ENCODE data around the gene SUPT5H.
A peak's percentile ranks its signal among the peaks of the same experiment; 100 is the strongest.

Gene SUPT5H

GRCh38 chr19:39496063-39496462 is 50.7 kb downstream of the SUPT5H start:
- H3K9me3 ChIP-seq (ENCODE audit: insufficient read depth, low read length, severe bottlenecking), result no peaks in the 10 kb centered on the region
- DNase-seq, result no peak
- H3K4me2 ChIP-seq (ENCODE audit: insufficient read depth, low read length), result no peak overlapping the region

DNA sequence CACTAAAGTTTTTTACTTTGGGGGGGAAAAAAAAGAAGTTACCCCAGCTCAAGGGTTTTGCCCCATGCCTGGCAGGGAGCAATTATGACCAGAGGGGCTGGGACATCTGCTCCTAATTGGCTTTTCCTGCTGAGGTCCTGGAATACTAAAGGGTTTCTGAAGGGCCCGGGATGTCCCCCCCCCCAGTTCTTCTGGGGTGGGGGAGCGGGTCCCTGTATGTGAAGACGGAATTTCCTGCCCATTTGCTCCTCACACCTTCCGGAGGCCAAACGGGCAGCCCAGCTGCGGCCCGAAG is 52.3 kb downstream of the SUPT5H start:
- no peak overlapping the region for H3K9ac ChIP-seq (ENCODE audit: low read depth, low read length)
- ATAC-seq (ENCODE audit: insufficient read depth, low read depth) (no peak), DNase-seq (no peak)
- H3K79me2 ChIP-seq (ENCODE audit: insufficient read depth, low read length), result no peaks in the 10 kb centered on the region
- H3K27me3 ChIP-seq (ENCODE audit: insufficient read depth, low read length, poor library complexity), result peaks cover 20% of the 10 kb centered on the region
- no peak overlapping the region for H3K4me3 ChIP-seq (ENCODE audit: low read depth in 1 of 2, low read length in 2 of 2)
- no peak overlapping the region for H2AFZ ChIP-seq (ENCODE audit: low read depth, low read length)
- H3K36me3 ChIP-seq (ENCODE audit: insufficient read depth, low read length), result no peaks in the 10 kb centered on the region
- H3K4me1 ChIP-seq (ENCODE audit: insufficient read depth, low read length), result peaks cover 5% of the 10 kb centered on the region
- H3K4me2 ChIP-seq (ENCODE audit: insufficient read depth, low read length), result 0 out of 2 replicates have a peak overlapping the region, but pooled peaks have one; percentile 6
- H4K20me1 ChIP-seq (ENCODE audit: insufficient read depth, low read length), result no peaks in the 10 kb centered on the region
- no peaks in the 10 kb centered on the region for H3K9me3 ChIP-seq (ENCODE audit: insufficient read depth, low read length, severe bottlenecking)
- no peak overlapping the region for H3K27ac ChIP-seq (ENCODE audit: low read length)
- TF ChIP-seq, protein P1, sequence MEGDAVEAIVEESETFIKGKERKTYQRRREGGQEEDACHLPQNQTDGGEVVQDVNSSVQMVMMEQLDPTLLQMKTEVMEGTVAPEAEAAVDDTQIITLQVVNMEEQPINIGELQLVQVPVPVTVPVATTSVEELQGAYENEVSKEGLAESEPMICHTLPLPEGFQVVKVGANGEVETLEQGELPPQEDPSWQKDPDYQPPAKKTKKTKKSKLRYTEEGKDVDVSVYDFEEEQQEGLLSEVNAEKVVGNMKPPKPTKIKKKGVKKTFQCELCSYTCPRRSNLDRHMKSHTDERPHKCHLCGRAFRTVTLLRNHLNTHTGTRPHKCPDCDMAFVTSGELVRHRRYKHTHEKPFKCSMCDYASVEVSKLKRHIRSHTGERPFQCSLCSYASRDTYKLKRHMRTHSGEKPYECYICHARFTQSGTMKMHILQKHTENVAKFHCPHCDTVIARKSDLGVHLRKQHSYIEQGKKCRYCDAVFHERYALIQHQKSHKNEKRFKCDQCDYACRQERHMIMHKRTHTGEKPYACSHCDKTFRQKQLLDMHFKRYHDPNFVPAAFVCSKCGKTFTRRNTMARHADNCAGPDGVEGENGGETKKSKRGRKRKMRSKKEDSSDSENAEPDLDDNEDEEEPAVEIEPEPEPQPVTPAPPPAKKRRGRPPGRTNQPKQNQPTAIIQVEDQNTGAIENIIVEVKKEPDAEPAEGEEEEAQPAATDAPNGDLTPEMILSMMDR (IDR thresholded peaks at IDR 0.05; ENCODE audit: borderline replicate concordance, extremely low read depth, low read length, poor library complexity, severe bottlenecking), result no peak
- no peak for TF ChIP-seq EZH2 (IDR thresholded peaks at IDR 0.05; ENCODE audit: borderline replicate concordance, low read depth, low read length, severe bottlenecking)

More at GRCh38 chr19:39496063-39496462, 50.7 kb downstream of the SUPT5H start:
- no peak overlapping the region for H3K27ac ChIP-seq (ENCODE audit: low read length)
- no peak for ATAC-seq (ENCODE audit: insufficient read depth, low read depth)
- TF ChIP-seq EZH2 (IDR thresholded peaks at IDR 0.05; ENCODE audit: borderline replicate concordance, low read depth, low read length, severe bottlenecking), result no peak
- TF ChIP-seq, protein P1 (IDR thresholded peaks at IDR 0.05; ENCODE audit: borderline replicate concordance, extremely low read depth, low read length, poor library complexity, severe bottlenecking), result no peak
- H3K4me1 ChIP-seq (ENCODE audit: insufficient read depth, low read length), result peaks cover 5% of the 10 kb centered on the region
- peaks cover 20% of the 10 kb centered on the region for H3K27me3 ChIP-seq (ENCODE audit: insufficient read depth, low read length, poor library complexity)
- H3K36me3 ChIP-seq (ENCODE audit: insufficient read depth, low read length), result peaks cover 10% of the 10 kb centered on the region; the same call in 1 of the 2 replicates
- no peak overlapping the region for H2AFZ ChIP-seq (ENCODE audit: low read depth, low read length)
- no peak overlapping the region for H3K9ac ChIP-seq (ENCODE audit: low read depth, low read length)
- no peaks in the 10 kb centered on the region for H4K20me1 ChIP-seq (ENCODE audit: insufficient read depth, low read length)
- no peak overlapping the region for H3K4me3 ChIP-seq (ENCODE audit: low read depth in 1 of 2, low read length in 2 of 2)
- H3K79me2 ChIP-seq (ENCODE audit: insufficient read depth, low read length), result no peaks in the 10 kb centered on the region

DNA sequence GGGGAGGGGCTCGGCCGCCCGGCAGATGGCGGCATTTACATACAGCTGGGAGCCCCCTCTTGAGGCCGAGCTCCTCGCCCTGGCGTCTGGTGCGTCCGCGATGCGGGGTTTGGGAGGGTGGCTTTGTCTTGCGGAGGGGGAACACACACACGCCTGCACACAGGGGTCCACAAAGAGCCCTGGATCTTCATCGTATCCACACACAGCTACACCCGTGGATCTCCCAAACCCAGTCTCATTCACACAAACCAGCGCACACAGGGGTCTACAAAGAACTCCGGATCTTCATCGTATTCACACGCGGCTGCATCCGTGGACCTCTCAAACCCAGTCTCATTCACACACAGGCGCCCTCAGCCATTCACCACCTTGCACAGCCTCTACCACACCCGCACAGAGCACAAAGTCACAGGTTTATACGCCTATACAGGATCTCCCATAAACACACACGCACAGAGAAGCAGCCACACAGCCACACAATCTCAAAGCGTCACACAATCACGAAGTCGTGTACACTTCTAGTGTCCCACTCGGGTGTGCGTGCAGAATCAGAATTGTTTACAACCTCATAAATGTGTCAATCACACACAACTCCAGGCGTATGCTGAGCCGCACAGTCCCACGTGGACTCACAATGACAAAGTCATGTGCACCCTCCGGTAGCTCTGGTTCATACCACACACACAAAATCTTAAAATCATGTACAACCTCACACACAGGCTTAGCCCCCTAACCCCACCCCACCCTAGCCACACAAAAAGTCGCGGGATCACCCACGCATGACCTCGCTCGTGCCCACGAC is 52.8 kb downstream of the SUPT5H start:
- Histone ChIP-seq H3K27ac (ENCODE audit: low read length) (no peak overlapping the region), H3K9me3 (ENCODE audit: insufficient read depth, low read length, severe bottlenecking) (no peaks in the 10 kb centered on the region), H3K4me3 (ENCODE audit: low read depth in 1 of 2, low read length in 2 of 2) (no peak overlapping the region), H3K9ac (ENCODE audit: low read depth, low read length) (no peak overlapping the region), H4K20me1 (ENCODE audit: insufficient read depth, low read length) (no peaks in the 10 kb centered on the region), H3K36me3 (ENCODE audit: insufficient read depth, low read length) (no peaks in the 10 kb centered on the region), H2AFZ (ENCODE audit: low read depth, low read length) (no peak overlapping the region), H3K27me3 (ENCODE audit: insufficient read depth, low read length, poor library complexity) (peaks cover 20% of the 10 kb centered on the region), H3K4me2 (ENCODE audit: insufficient read depth, low read length) (0 out of 2 replicates have a peak overlapping the region, but pooled peaks have one; percentile 6), H3K79me2 (ENCODE audit: insufficient read depth, low read length) (no peaks in the 10 kb centered on the region), H3K4me1 (ENCODE audit: insufficient read depth, low read length) (peaks cover 5% of the 10 kb centered on the region)
- peak; percentile 50; the same call in 2 of the 3 replicates for ATAC-seq (ENCODE audit: insufficient read depth, low read depth)
- TF ChIP-seq, protein P1 (IDR thresholded peaks at IDR 0.05; ENCODE audit: borderline replicate concordance, extremely low read depth, low read length, poor library complexity, severe bottlenecking), result peak; percentile 53
- peak; percentile 70 for TF ChIP-seq EZH2 (IDR thresholded peaks at IDR 0.05; ENCODE audit: borderline replicate concordance, low read depth, low read length, severe bottlenecking)
- DNase-seq, result peak; percentile 25
